Stomach (tissue), 4 donors: ENCODE data around the gene PRKCD.

Source experiments
- CTCF ChIP-seq, 7 experiments: fragments of 450-650 bp in 4 of 7; fragments of 200-600 bp in 3 of 7; sonication (generic) in 3 of 7; IDR thresholded peaks; one replicate each; pipeline ENCODE4 v1.5.1; 2016 to 2019; ENCODE audit warnings: antibody characterized with exemption in 7 of 7, control low read depth in 2 of 7, mild to moderate bottlenecking in 1 of 7
- POLR2A ChIP-seq, 4 donors: fragments of 450-650 bp; IDR thresholded peaks; one replicate each; pipeline ENCODE4 v1.6.1; 2016; ENCODE audit warnings: antibody characterized with exemption in 4 of 4, control low read depth in 2 of 4, mild to moderate bottlenecking in 1 of 4, moderate library complexity in 1 of 4
- POLR2AphosphoS5 ChIP-seq, 3 donors: sonication (generic); formaldehyde crosslinking; IDR thresholded peaks; one replicate each; pipeline ENCODE4 v1.6.1; 2016; ENCODE audit warnings: antibody characterized with exemption in 3 of 3

DNA sequence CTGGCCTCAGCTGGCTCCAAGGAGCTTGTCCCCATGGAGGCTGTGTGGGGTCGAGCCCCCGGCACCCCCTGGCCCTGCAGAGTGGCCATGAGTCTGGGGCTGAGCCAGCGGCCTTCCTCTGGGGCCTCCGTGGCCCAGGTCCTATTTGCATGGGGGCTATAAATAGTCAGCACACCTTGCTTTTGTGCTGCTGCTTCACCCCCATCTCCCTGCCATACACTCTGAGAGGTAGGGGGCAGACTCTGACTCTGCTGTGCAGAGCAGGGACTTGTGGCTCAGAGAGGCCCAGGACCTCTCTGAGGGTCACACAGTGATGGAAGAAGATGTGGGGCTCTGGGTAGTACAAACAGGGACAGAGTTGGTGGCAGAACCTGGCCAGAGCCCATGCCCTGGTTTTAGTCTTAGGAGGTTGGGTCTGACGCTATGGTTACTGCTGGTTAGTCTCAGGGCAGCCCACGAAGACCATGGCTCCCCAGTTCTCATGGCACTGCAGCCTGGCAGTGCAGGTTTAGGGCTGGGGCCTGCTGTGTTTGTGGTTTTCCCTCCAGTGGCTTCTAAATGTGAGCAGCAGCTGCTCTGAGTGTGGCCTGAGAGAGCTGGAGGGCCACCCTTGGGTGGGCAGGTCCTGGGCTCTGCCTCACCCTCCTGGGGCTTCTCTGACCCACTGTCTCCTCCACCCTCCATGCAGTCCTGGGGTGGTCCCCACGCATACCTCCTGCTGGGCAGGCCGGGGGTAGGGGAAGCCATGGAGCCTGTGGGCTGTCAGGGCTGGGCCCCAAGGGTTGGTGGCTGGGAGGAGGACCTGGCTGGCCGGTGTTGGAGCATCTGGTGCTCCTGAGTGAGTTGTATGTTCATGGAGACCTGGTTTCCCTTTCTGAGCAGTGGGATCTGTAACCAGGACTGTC lies 13.6 kb downstream of the PRKCD start:
- TF ChIP-seq CTCF (IDR thresholded peaks at IDR 0.05) = no peak
- TF ChIP-seq POLR2AphosphoS5 (IDR thresholded peaks at IDR 0.05) = no peak
- no peak for TF ChIP-seq POLR2A (IDR thresholded peaks at IDR 0.05)
